ENCODE data around the gene CPVL. TPM values are rescaled to one million over a fixed set of nuclear protein-coding genes. Genes with fewer than 3 reads are reported as not detected.

CPVL gene
- total RNA-seq, 1 donor from 2014 or later = 56.6 TPM

- Histone ChIP-seq H3K9ac (no peak overlapping the region), H3K4me1 (no peaks in the 10 kb centered on the region), H2AFZ (replicated peaks) (no peak overlapping the region), H3K9me3 (ENCODE audit: low read depth) (peaks cover 9% of the 10 kb centered on the region), H4K20me1 (ENCODE audit: low read depth) (no peaks in the 10 kb centered on the region), H3F3A (ENCODE audit: low read depth) (no peaks in the 10 kb centered on the region), H3K79me2 (ENCODE audit: low read depth) (no peaks in the 10 kb centered on the region), H3K4me3 (no peak overlapping the region), H3K27ac (no peak overlapping the region), H3K4me2 (no peak overlapping the region), H3K36me3 (peaks cover 6% of the 10 kb centered on the region), H3K27me3 (no peaks in the 10 kb centered on the region)
- Mint-ChIP-seq H3K4me1 (peaks cover 3% of the 10 kb centered on the region), H3K4me3 (no peak overlapping the region), H3K9me3 (peaks cover 22% of the 10 kb centered on the region), H3K27me3 (ENCODE audit: insufficient read depth, low read depth) (peaks cover 2% of the 10 kb centered on the region), H3K27ac (no peak overlapping the region), H3K36me3 (peaks cover 7% of the 10 kb centered on the region)
- TF ChIP-seq EZH2 (IDR thresholded peaks at IDR 0.05) = no peak
- TF ChIP-seq CTCF (IDR thresholded peaks at IDR 0.05) = no peak
- TF ChIP-seq EZH2phosphoT487 (IDR thresholded peaks at IDR 0.05) = no peak
- DNase-seq (ENCODE audit: low spot score) = no peak
Observed at GRCh38 chr7:29019387-29019786, 127.0 kb downstream of the CPVL start.

GRCh38 chr7:29017713-29018112, 128.6 kb downstream of the CPVL start:
- Mint-ChIP-seq H3K4me1 (peaks cover 3% of the 10 kb centered on the region), H3K27me3 (ENCODE audit: insufficient read depth, low read depth) (no peaks in the 10 kb centered on the region), H3K9me3 (peaks cover 9% of the 10 kb centered on the region), H3K27ac (no peak overlapping the region), H3K4me3 (no peak overlapping the region), H3K36me3 (peaks cover 7% of the 10 kb centered on the region)
- Histone ChIP-seq H3K9me3 (ENCODE audit: low read depth) (no peaks in the 10 kb centered on the region), H3K9ac (no peak overlapping the region), H3K27ac (no peak overlapping the region), H3F3A (ENCODE audit: low read depth) (no peaks in the 10 kb centered on the region), H3K4me3 (no peak overlapping the region), H2AFZ (replicated peaks) (no peak overlapping the region), H3K27me3 (no peaks in the 10 kb centered on the region), H3K36me3 (no peaks in the 10 kb centered on the region), H3K79me2 (ENCODE audit: low read depth) (no peaks in the 10 kb centered on the region), H3K4me2 (no peak overlapping the region), H4K20me1 (ENCODE audit: low read depth) (no peaks in the 10 kb centered on the region), H3K4me1 (no peaks in the 10 kb centered on the region)
- no peak for DNase-seq (ENCODE audit: low spot score)
- no peak for TF ChIP-seq EZH2 (IDR thresholded peaks at IDR 0.05)
- TF ChIP-seq EZH2phosphoT487 (IDR thresholded peaks at IDR 0.05) = no peak
- no peak for TF ChIP-seq CTCF (IDR thresholded peaks at IDR 0.05)

DNA sequence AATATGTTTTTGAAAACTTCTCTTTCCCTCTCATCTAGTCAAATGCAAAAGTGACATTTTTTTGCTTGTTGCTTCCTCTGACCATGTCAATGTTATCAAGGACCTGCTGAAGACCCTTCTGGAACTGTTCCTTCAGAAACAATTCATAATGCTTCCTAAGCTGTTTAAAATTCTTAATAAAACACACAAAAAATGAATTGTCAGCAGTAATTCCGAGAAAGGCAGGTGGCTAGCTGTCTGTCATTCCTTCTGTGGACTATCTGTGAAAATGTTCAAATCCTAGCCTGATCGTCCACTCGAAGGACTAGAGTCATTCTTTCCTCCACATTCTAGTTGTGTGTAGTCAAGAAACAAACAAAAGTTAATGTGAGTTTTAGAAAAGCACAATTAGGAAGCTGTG, 131.6 kb downstream of the CPVL start:
- Mint-ChIP-seq H3K4me3 (no peak overlapping the region), H3K4me1 (no peaks in the 10 kb centered on the region), H3K9me3 (no peaks in the 10 kb centered on the region), H3K36me3 (peaks cover 2% of the 10 kb centered on the region), H3K27ac (no peak overlapping the region), H3K27me3 (ENCODE audit: insufficient read depth, low read depth) (no peaks in the 10 kb centered on the region)
- Histone ChIP-seq H4K20me1 (ENCODE audit: low read depth) (no peaks in the 10 kb centered on the region), H3F3A (ENCODE audit: low read depth) (no peaks in the 10 kb centered on the region), H3K9ac (no peak overlapping the region), H3K4me2 (no peak overlapping the region), H3K27ac (no peak overlapping the region), H3K4me3 (no peak overlapping the region), H3K27me3 (no peaks in the 10 kb centered on the region), H3K79me2 (ENCODE audit: low read depth) (no peaks in the 10 kb centered on the region), H2AFZ (replicated peaks) (no peak overlapping the region), H3K36me3 (no peaks in the 10 kb centered on the region), H3K4me1 (no peaks in the 10 kb centered on the region), H3K9me3 (ENCODE audit: low read depth) (no peaks in the 10 kb centered on the region)
- no peak for DNase-seq (ENCODE audit: low spot score)
- TF ChIP-seq CTCF (IDR thresholded peaks at IDR 0.05) = no peak
- TF ChIP-seq EZH2phosphoT487 (IDR thresholded peaks at IDR 0.05) = no peak
- TF ChIP-seq EZH2 (IDR thresholded peaks at IDR 0.05) = no peak

Data from neural progenitor cell (in vitro differentiated cells).